ENCODE measurements around the gene NUP98. TPM values are rescaled to one million over a fixed set of nuclear protein-coding genes. Genes with fewer than 3 reads are reported as not detected.

Gene NUP98
- total RNA-seq, 6 experiments from 2014 or later, result 29.7 to 69.0 (median 34.3) TPM

GRCh38 chr11:3700910-3701309, 96.4 kb downstream of the NUP98 start:
- Histone ChIP-seq H3K36me3 (peaks cover 4 to 88% (median 36%) of the 10 kb centered on the region in 4 donors), H3K4me3 (no peak overlapping the region), H3K9me3 (no peaks in the 10 kb centered on the region), H3K27me3 (no peaks in the 10 kb centered on the region), H3K27ac (no peak overlapping the region), H3K4me1 (no peaks in the 10 kb centered on the region)
- TF ChIP-seq, protein P1, sequence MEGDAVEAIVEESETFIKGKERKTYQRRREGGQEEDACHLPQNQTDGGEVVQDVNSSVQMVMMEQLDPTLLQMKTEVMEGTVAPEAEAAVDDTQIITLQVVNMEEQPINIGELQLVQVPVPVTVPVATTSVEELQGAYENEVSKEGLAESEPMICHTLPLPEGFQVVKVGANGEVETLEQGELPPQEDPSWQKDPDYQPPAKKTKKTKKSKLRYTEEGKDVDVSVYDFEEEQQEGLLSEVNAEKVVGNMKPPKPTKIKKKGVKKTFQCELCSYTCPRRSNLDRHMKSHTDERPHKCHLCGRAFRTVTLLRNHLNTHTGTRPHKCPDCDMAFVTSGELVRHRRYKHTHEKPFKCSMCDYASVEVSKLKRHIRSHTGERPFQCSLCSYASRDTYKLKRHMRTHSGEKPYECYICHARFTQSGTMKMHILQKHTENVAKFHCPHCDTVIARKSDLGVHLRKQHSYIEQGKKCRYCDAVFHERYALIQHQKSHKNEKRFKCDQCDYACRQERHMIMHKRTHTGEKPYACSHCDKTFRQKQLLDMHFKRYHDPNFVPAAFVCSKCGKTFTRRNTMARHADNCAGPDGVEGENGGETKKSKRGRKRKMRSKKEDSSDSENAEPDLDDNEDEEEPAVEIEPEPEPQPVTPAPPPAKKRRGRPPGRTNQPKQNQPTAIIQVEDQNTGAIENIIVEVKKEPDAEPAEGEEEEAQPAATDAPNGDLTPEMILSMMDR (IDR thresholded peaks at IDR 0.05), result no peak
- TF ChIP-seq POLR2A (IDR thresholded peaks at IDR 0.05), result no peak
- ATAC-seq (no peak), DNase-seq (no peak)
- intact Hi-C loops (cut with DNase I), result no loop called here
- 89% methylated on average over 1 of the region's 2 CpGs for WGBS (ENCODE audit: insufficient coverage, low coverage, low lambda C conversion rate, missing lambda C conversion rate)

DNA sequence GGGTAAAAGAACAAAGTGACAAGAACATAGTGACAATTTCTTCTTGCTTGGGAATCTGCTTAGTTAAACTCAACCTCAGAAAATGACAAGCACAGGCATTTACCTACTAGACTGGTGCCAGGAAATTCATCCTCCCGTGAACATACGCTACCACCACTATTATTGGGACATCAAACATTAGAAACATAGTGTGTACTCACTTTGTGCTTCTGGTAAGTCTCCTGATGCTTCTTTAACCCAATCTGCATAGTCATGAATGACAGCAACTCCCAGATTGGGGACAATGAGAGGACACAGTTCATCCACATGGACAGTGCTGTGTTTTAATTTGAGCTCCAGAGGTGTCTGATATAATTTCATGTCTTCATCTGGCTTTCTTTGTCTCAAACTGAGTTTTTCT, 96.9 kb downstream of the NUP98 start:
- WGBS (ENCODE audit: insufficient coverage, low coverage, low lambda C conversion rate, missing lambda C conversion rate), result 90% methylated on average over 2 of the region's 2 CpGs
- no peak for TF ChIP-seq POLR2A (IDR thresholded peaks at IDR 0.05)
- TF ChIP-seq, protein P1 (IDR thresholded peaks at IDR 0.05), result no peak
- Histone ChIP-seq H3K27me3 (no peaks in the 10 kb centered on the region), H3K4me3 (no peak overlapping the region), H3K9me3 (no peaks in the 10 kb centered on the region), H3K27ac (no peak overlapping the region), H3K36me3 (peaks cover 4 to 87% (median 37%) of the 10 kb centered on the region in 4 donors), H3K4me1 (no peaks in the 10 kb centered on the region)
- intact Hi-C loops (cut with DNase I), result no loop called here
- ATAC-seq, result no peak
- no peak for DNase-seq

DNA sequence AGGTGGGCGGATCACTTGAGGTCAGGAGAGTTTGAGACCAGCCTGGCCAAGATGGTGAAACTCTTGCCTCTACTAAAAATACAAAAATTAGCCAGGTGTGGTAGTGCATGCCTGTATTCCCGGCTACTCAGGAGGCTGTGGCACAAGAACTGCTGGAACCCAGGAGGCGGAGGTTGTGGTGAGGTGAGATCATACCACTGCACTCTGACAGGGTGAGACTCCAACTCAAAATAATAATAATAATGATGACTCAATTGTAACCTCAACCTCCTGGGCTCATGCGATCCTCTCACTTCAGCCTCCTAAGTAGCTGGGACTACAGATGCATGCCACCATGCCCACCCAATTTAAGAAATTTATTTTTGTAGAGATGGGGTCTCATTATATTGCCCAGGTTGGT, 110.6 kb downstream of the NUP98 start:
- WGBS (ENCODE audit: insufficient coverage, low coverage, low lambda C conversion rate, missing lambda C conversion rate), result 75% methylated on average over 4 of the region's 4 CpGs
- TF ChIP-seq POLR2A (IDR thresholded peaks at IDR 0.05), result no peak
- TF ChIP-seq, protein P1 (IDR thresholded peaks at IDR 0.05), result no peak
- H3K27me3 ChIP-seq, result no peaks in the 10 kb centered on the region
- H3K36me3 ChIP-seq, result peaks cover 10 to 56% (median 29%) of the 10 kb centered on the region in 4 donors
- no peaks in the 10 kb centered on the region for H3K9me3 ChIP-seq
- peaks cover 0 to 12% (median 0%) of the 10 kb centered on the region in 4 donors for H3K4me1 ChIP-seq
- H3K27ac ChIP-seq, result no peak overlapping the region
- no peak for ATAC-seq
- H3K4me3 ChIP-seq, result no peak overlapping the region
- intact Hi-C loops (cut with DNase I), result no loop called here
- no peak for DNase-seq

- ATAC-seq (no peak), DNase-seq (no peak)
- no peaks in the 10 kb centered on the region for H3K27me3 ChIP-seq
- peaks cover 10 to 56% (median 32%) of the 10 kb centered on the region in 4 donors for H3K36me3 ChIP-seq
- no peak overlapping the region for H3K27ac ChIP-seq
- no peak overlapping the region for H3K4me3 ChIP-seq
- intact Hi-C loops (cut with DNase I), result no loop called here
- WGBS (ENCODE audit: insufficient coverage, low coverage, low lambda C conversion rate, missing lambda C conversion rate), result 75% methylated on average over 2 of the region's 7 CpGs
- H3K9me3 ChIP-seq, result no peaks in the 10 kb centered on the region
- TF ChIP-seq, protein P1 (IDR thresholded peaks at IDR 0.05), result no peak
- H3K4me1 ChIP-seq, result peaks cover 0 to 12% (median 0%) of the 10 kb centered on the region in 4 donors
These were observed 111.4 kb downstream of the NUP98 start for GRCh38 chr11:3685923-3686322.

DNA sequence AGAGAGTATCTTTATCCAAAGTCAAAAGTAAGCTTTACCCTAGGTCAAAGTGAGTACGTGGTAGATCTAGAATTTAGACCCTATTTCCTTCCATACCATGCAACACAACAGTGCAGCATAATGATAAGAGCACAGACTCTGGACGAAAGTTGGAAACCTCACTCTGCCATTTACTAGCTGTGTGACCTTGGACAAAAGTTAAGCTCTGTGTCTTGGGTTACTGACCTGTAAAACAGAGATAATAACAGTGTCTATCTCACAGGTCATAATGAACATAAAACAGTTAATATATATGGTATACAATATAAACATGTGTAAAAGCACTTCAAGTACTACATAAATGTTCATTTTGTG, 112.6 kb downstream of the NUP98 start:
- Histone ChIP-seq H3K27me3 (no peaks in the 10 kb centered on the region), H3K27ac (no peak overlapping the region), H3K4me1 (peaks cover 0 to 12% (median 0%) of the 10 kb centered on the region in 4 donors), H3K36me3 (peaks cover 10 to 56% (median 34%) of the 10 kb centered on the region in 4 donors), H3K9me3 (no peaks in the 10 kb centered on the region), H3K4me3 (no peak overlapping the region)
- TF ChIP-seq POLR2A (IDR thresholded peaks at IDR 0.05), result no peak
- TF ChIP-seq, protein P1 (IDR thresholded peaks at IDR 0.05), result no peak
- no peak for ATAC-seq
- WGBS (ENCODE audit: insufficient coverage, low coverage, low lambda C conversion rate, missing lambda C conversion rate), result 38% methylated on average over 2 of the region's 2 CpGs
- intact Hi-C loops (cut with DNase I), result no loop called here
- no peak for DNase-seq

Measured in right lobe of liver (tissue), 6 donors.